GM19351 (cell line): ENCODE measurements around the gene PATZ1.

Experiments
- ATAC-seq: cut with Tn5 transposase; IDR thresholded peaks from one replicate; pipeline ENCODE4 v1.9.1; 2021; ENCODE audit warnings: mild to moderate bottlenecking, moderate library complexity; ENCODE audit not compliant: unreplicated experiment

Gene PATZ1

GRCh38 chr22:31284281-31285155, 61.6 kb downstream of the PATZ1 start:
- ATAC-seq = no peak

GRCh38 chr22:31282748-31283468, 63.2 kb downstream of the PATZ1 start:
- ATAC-seq = no peak

- ATAC-seq = no peak
These were observed 64.4 kb downstream of the PATZ1 start for GRCh38 chr22:31281733-31282132.

GRCh38 chr22:31279821-31280505, 66.2 kb downstream of the PATZ1 start:
- no peak for ATAC-seq

GRCh38 chr22:31279327-31279669, 66.8 kb downstream of the PATZ1 start:
- ATAC-seq = no peak

GRCh38 chr22:31278626-31279326, 67.4 kb downstream of the PATZ1 start:
- no peak for ATAC-seq

- ATAC-seq = no peak
These were observed 68.0 kb downstream of the PATZ1 start for GRCh38 chr22:31278151-31278621.

- ATAC-seq = no peak
These were observed 68.4 kb downstream of the PATZ1 start for GRCh38 chr22:31277741-31278140.

- ATAC-seq = no peak
These were observed 69.5 kb downstream of the PATZ1 start for GRCh38 chr22:31276426-31277167.
